HL-60 (cell line): ENCODE results near the gene WDR1.

Source experiments
- POLR2AphosphoS5 ChIP-seq: IDR thresholded peaks from 2 replicates; pipeline ENCODE4 v1.6.1; 2012; ENCODE audit warnings: low read depth
- TF ChIP-seq, protein P1 (sequence below): IDR thresholded peaks from one replicate; pipeline ENCODE4 v1.5.1; 2011; ENCODE audit warnings: low read length, control low read depth, inconsistent platforms; ENCODE audit not compliant: insufficient read depth
- TF ChIP-seq, protein P2 (sequence below): IDR thresholded peaks from 2 replicates; pipeline ENCODE4 v1.6.1; 2012; ENCODE audit warnings: low read depth; ENCODE audit not compliant: insufficient replicate concordance

DNA sequence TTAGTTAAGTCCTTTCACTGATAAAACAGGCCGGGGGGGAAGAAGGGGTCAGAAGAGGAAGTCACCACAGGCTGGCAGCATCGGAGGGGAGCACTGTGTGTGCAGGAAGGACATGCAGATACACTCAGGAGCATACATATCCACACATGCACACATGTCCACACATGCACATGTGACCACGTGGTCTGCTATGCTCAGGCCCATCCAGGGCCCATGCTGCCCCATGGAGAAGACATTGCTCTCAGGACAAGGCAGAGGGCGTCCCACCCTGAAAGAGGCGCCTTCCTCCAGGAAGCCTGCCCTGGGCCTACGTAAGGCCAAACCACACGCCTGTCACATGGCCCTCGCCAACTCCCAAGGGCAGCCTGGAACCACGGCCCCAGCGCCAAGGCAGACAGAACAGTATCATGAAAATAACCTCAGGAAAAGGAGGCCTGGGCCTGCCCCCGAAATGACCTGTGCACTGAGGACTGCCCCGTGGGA lies 15.8 kb downstream of the WDR1 start:
- TF ChIP-seq, protein P1, sequence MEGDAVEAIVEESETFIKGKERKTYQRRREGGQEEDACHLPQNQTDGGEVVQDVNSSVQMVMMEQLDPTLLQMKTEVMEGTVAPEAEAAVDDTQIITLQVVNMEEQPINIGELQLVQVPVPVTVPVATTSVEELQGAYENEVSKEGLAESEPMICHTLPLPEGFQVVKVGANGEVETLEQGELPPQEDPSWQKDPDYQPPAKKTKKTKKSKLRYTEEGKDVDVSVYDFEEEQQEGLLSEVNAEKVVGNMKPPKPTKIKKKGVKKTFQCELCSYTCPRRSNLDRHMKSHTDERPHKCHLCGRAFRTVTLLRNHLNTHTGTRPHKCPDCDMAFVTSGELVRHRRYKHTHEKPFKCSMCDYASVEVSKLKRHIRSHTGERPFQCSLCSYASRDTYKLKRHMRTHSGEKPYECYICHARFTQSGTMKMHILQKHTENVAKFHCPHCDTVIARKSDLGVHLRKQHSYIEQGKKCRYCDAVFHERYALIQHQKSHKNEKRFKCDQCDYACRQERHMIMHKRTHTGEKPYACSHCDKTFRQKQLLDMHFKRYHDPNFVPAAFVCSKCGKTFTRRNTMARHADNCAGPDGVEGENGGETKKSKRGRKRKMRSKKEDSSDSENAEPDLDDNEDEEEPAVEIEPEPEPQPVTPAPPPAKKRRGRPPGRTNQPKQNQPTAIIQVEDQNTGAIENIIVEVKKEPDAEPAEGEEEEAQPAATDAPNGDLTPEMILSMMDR = no peak
- TF ChIP-seq, protein P2, sequence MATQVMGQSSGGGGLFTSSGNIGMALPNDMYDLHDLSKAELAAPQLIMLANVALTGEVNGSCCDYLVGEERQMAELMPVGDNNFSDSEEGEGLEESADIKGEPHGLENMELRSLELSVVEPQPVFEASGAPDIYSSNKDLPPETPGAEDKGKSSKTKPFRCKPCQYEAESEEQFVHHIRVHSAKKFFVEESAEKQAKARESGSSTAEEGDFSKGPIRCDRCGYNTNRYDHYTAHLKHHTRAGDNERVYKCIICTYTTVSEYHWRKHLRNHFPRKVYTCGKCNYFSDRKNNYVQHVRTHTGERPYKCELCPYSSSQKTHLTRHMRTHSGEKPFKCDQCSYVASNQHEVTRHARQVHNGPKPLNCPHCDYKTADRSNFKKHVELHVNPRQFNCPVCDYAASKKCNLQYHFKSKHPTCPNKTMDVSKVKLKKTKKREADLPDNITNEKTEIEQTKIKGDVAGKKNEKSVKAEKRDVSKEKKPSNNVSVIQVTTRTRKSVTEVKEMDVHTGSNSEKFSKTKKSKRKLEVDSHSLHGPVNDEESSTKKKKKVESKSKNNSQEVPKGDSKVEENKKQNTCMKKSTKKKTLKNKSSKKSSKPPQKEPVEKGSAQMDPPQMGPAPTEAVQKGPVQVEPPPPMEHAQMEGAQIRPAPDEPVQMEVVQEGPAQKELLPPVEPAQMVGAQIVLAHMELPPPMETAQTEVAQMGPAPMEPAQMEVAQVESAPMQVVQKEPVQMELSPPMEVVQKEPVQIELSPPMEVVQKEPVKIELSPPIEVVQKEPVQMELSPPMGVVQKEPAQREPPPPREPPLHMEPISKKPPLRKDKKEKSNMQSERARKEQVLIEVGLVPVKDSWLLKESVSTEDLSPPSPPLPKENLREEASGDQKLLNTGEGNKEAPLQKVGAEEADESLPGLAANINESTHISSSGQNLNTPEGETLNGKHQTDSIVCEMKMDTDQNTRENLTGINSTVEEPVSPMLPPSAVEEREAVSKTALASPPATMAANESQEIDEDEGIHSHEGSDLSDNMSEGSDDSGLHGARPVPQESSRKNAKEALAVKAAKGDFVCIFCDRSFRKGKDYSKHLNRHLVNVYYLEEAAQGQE = no peak
- TF ChIP-seq POLR2AphosphoS5 = peak; percentile 9; the same call in 1 of the 2 replicates
